K562 (cell line): ENCODE measurements around the gene ZBTB7A. TPM values are rescaled to one million over a fixed set of nuclear protein-coding genes. Genes with fewer than 3 reads are reported as not detected.

Source experiments
- ARID4B ChIP-seq: sonication (generic); formaldehyde crosslinking; IDR thresholded peaks from 2 replicates; pipeline ENCODE4 v1.8.0; 2022; ENCODE audit warnings: mild to moderate bottlenecking, missing genetic modification reagents
- BCOR ChIP-seq: fragments of 450-650 bp; IDR thresholded peaks from 2 replicates; pipeline ENCODE4 v1.6.1; 2016
- CAMTA2 ChIP-seq: fragments of 250-450 bp; sonication (Bioruptor Pico); conservative IDR thresholded peaks from 2 replicates; pipeline ENCODE4 v1.5.1; 2022
- E2F1 ChIP-seq: sonication (generic); formaldehyde crosslinking; IDR thresholded peaks from 2 replicates; pipeline ENCODE4 v1.8.1; 2023; ENCODE audit warnings: mild to moderate bottlenecking, missing genetic modification reagents, moderate library complexity
- ELF2 ChIP-seq: fragments of 250-450 bp; sonication (Bioruptor Pico); IDR thresholded peaks from 2 replicates; pipeline ENCODE4 v1.5.0; 2021; ENCODE audit warnings: mild to moderate bottlenecking
- ERF ChIP-seq: fragments of 450-650 bp; formaldehyde crosslinking; IDR thresholded peaks from 2 replicates; pipeline ENCODE4 v1.4.0; 2020; ENCODE audit warnings: mild to moderate bottlenecking, mixed read lengths
- FOXP4 ChIP-seq: sonication (generic); formaldehyde crosslinking; IDR thresholded peaks from 2 replicates; pipeline ENCODE4 v1.8.0; 2022; ENCODE audit warnings: mild to moderate bottlenecking, missing genetic modification reagents, borderline replicate concordance
- KLF1 ChIP-seq: fragments of 450-650 bp; IDR thresholded peaks from 2 replicates; pipeline ENCODE4 v1.6.1; 2016; ENCODE audit warnings: missing genetic modification characterization, missing compliant biosample characterization
- UBTF ChIP-seq, 2 experiments: IDR thresholded peaks; 2 replicates each; pipeline ENCODE4 v1.6.1; 2012; ENCODE audit warnings: improper control_type of control experiment in 2 of 2, low read depth in 2 of 2, low read length in 2 of 2, borderline replicate concordance in 1 of 2
- ZBTB33 ChIP-seq: sonication (generic); formaldehyde crosslinking; IDR thresholded peaks from 2 replicates; pipeline ENCODE4 v1.8.1; 2023; ENCODE audit warnings: mild to moderate bottlenecking, missing genetic modification reagents
- ZNF217 ChIP-seq: sonication (generic); formaldehyde crosslinking; IDR thresholded peaks from 2 replicates; pipeline ENCODE4 v1.8.0; 2022; ENCODE audit warnings: mild to moderate bottlenecking, missing genetic modification reagents
- ZNF282 ChIP-seq: sonication (generic); formaldehyde crosslinking; IDR thresholded peaks from 2 replicates; pipeline ENCODE4 v1.8.1; 2023; ENCODE audit warnings: missing genetic modification reagents
- ZNF586 ChIP-seq: fragments of 450-650 bp; formaldehyde crosslinking; conservative IDR thresholded peaks from 2 replicates; pipeline ENCODE4 v1.4.0; 2020; ENCODE audit warnings: mild to moderate bottlenecking, moderate library complexity
- polyA plus RNA-seq, 8 experiments: library from polyadenylated mRNA; depleted of rRNA in 4 of 8; stranded (reverse) in 5 of 8; unstranded in 3 of 8; fragments of >200 nt; fragmentation: Nextera tagmentation in 2 of 8; fragmentation: Illumina TruSeq in 1 of 8; extraction: Ambion mirVana in 2 of 8; extraction: Trizol in 1 of 8; gene quantifications; 2 replicates each; pipeline versions ENCODE4 v1.2.1 to v1.2.3, GENCODE V29; 2011 to 2014; ENCODE audit warnings: inconsistent platforms in 1 of 8, missing spikeins in 1 of 8
- total RNA-seq, 7 experiments: library from RNA; depleted of rRNA in 6 of 7; stranded (reverse); fragments of >200 nt in 6 of 7; fragmentation: Illumina TruSeq in 2 of 7; extraction: Trizol in 2 of 7; gene quantifications; 2 replicates each; pipeline versions ENCODE4 v1.2.1 to v1.2.3, GENCODE V29; 2011 to 2021; ENCODE audit warnings: low replicate concordance in 1 of 7

Gene ZBTB7A
- total and polyA plus RNA-seq, 9 of the 15 experiments (the other 6 are each of a cell fraction or from before 2014, with no cell fraction given) = 0.11 to 34.0 (median 4.6) TPM

GRCh38 chr19:4007021-4007835 lies 59.5 kb downstream of the ZBTB7A start, which contains the start of gene PIAS4 (continued):
- TF ChIP-seq UBTF (IDR thresholded peaks at IDR 0.05; ENCODE audit: borderline replicate concordance in 1 of 2, low read depth in 2 of 2, low read length in 2 of 2) (no peak), ZNF282 (no peak), ZBTB33 (CRISPR knock-in tag) (0 out of 2 replicates have a peak, but pooled peaks have one; percentile 15), ZNF217 (CRISPR knock-in tag) (no peak), CAMTA2 (0 out of 2 replicates have a peak, but pooled peaks have one; percentile 29), KLF1 (peak; percentile 77; the same call in 1 of the 2 replicates), ELF2 (CRISPR knock-in tag) (0 out of 2 replicates have a peak, but pooled peaks have one; percentile 59), ZNF586 (CRISPR knock-in tag) (no peak), E2F1 (CRISPR knock-in tag) (no peak; the same call in 1 of the 2 replicates), ERF (CRISPR knock-in tag) (peak; percentile 19), ARID4B (peak; percentile 73), BCOR (peak; percentile 65), FOXP4 (CRISPR knock-in tag) (no peak)
